Mucosa of rectum (tissue), 2 donors: ENCODE data around the gene IRS2.

Source experiments
- H3K27ac ChIP-seq, 2 donors: one replicate each; pipeline ENCODE4 v1.7.0; 2013; ENCODE audit warnings: inconsistent platforms in 2 of 2, low read depth in 2 of 2, low read length in 2 of 2
- H3K27me3 ChIP-seq, 2 donors: one replicate each; pipeline ENCODE4 v1.7.0; 2013; ENCODE audit warnings: low read length in 2 of 2; ENCODE audit not compliant: control insufficient read depth in 2 of 2, insufficient read depth in 2 of 2
- H3K36me3 ChIP-seq, 2 donors: one replicate each; pipeline ENCODE4 v1.7.0; 2013; ENCODE audit warnings: low read length in 2 of 2; ENCODE audit not compliant: control insufficient read depth in 2 of 2, insufficient read depth in 2 of 2
- H3K4me1 ChIP-seq, 2 donors: one replicate each; pipeline ENCODE4 v1.7.0; 2013; ENCODE audit warnings: low read length in 2 of 2, mild to moderate bottlenecking in 1 of 2; ENCODE audit not compliant: control insufficient read depth in 2 of 2, insufficient read depth in 2 of 2
- H3K4me3 ChIP-seq, 2 donors: one replicate each; pipeline ENCODE4 v1.7.0; 2013; ENCODE audit warnings: low read length in 2 of 2
- H3K9ac ChIP-seq, 2 donors: one replicate each; pipeline ENCODE4 v1.7.0; 2013; ENCODE audit warnings: low read length in 2 of 2, low read depth in 1 of 2, mild to moderate bottlenecking in 1 of 2
- H3K9me3 ChIP-seq, 2 donors: one replicate each; pipeline ENCODE4 v1.7.0; 2013; ENCODE audit warnings: low read length in 2 of 2; ENCODE audit not compliant: control insufficient read depth in 2 of 2
- donor health status: healthy.
- donor health status: Normal muscosa, but diverticular disease.

The IRS2 gene

GRCh38 chr13:109781384-109782065, 4.9 kb downstream of the IRS2 start:
- H3K4me1 ChIP-seq: peaks cover 6 to 14% of the 10 kb centered on the region in 2 donors
- H3K27me3 ChIP-seq: no peaks in the 10 kb centered on the region
- no peak overlapping the region for H3K9ac ChIP-seq
- H3K4me3 ChIP-seq: peak overlapping the region; percentile 20 to 71
- H3K9me3 ChIP-seq: no peaks in the 10 kb centered on the region
- no peak overlapping the region for H3K27ac ChIP-seq
- peaks cover 2 to 6% of the 10 kb centered on the region in 2 donors for H3K36me3 ChIP-seq

- Histone ChIP-seq H3K4me3 (peak overlapping the region; percentile 20 to 71), H3K4me1 (peaks cover 6 to 14% of the 10 kb centered on the region in 2 donors), H3K27ac (no peak overlapping the region), H3K27me3 (no peaks in the 10 kb centered on the region), H3K9me3 (no peaks in the 10 kb centered on the region), H3K9ac (no peak overlapping the region), H3K36me3 (peaks cover 2 to 6% of the 10 kb centered on the region in 2 donors)
Observed at GRCh38 chr13:109780845-109781383, 5.5 kb downstream of the IRS2 start.

GRCh38 chr13:109779876-109780510, 6.4 kb downstream of the IRS2 start:
- H3K9ac ChIP-seq: no peak overlapping the region
- peak overlapping the region in 1 of 2 donors; percentile 71 for H3K4me3 ChIP-seq
- H3K4me1 ChIP-seq: peaks cover 4 to 12% of the 10 kb centered on the region in 2 donors
- H3K36me3 ChIP-seq: peaks cover 2 to 6% of the 10 kb centered on the region in 2 donors
- H3K9me3 ChIP-seq: no peaks in the 10 kb centered on the region
- no peaks in the 10 kb centered on the region for H3K27me3 ChIP-seq
- no peak overlapping the region for H3K27ac ChIP-seq

GRCh38 chr13:109779074-109779473, 7.3 kb downstream of the IRS2 start:
- Histone ChIP-seq H3K27me3 (no peaks in the 10 kb centered on the region), H3K27ac (no peak overlapping the region), H3K9me3 (no peaks in the 10 kb centered on the region), H3K36me3 (peaks cover 2 to 5% of the 10 kb centered on the region in 2 donors), H3K9ac (no peak overlapping the region), H3K4me1 (peaks cover 4 to 12% of the 10 kb centered on the region in 2 donors), H3K4me3 (no peak overlapping the region)

- peaks cover 0 to 3% of the 10 kb centered on the region in 2 donors for H3K36me3 ChIP-seq
- peak overlapping the region in 1 of 2 donors; percentile 16 for H3K4me3 ChIP-seq
- H3K9ac ChIP-seq: no peak overlapping the region
- H3K9me3 ChIP-seq: no peaks in the 10 kb centered on the region
- no peak overlapping the region for H3K27ac ChIP-seq
- H3K27me3 ChIP-seq: no peaks in the 10 kb centered on the region
- H3K4me1 ChIP-seq: peaks cover 4 to 12% of the 10 kb centered on the region in 2 donors
Observed at GRCh38 chr13:109778102-109778542, 8.3 kb downstream of the IRS2 start.

- no peak overlapping the region for H3K9ac ChIP-seq
- H3K36me3 ChIP-seq: peaks cover 0 to 4% of the 10 kb centered on the region in 2 donors
- H3K9me3 ChIP-seq: no peaks in the 10 kb centered on the region
- H3K27ac ChIP-seq: no peak overlapping the region
- no peaks in the 10 kb centered on the region for H3K27me3 ChIP-seq
- peaks cover 4 to 12% of the 10 kb centered on the region in 2 donors for H3K4me1 ChIP-seq
- H3K4me3 ChIP-seq: no peak overlapping the region
Observed at GRCh38 chr13:109776575-109776974, 9.8 kb downstream of the IRS2 start.

- Histone ChIP-seq H3K4me1 (peaks cover 0 to 9% of the 10 kb centered on the region in 2 donors), H3K36me3 (peaks cover 6 to 9% of the 10 kb centered on the region in 2 donors), H3K27me3 (no peaks in the 10 kb centered on the region), H3K9me3 (no peaks in the 10 kb centered on the region), H3K27ac (no peak overlapping the region), H3K4me3 (no peak overlapping the region), H3K9ac (no peak overlapping the region)
Observed at GRCh38 chr13:109773786-109774185, 12.6 kb downstream of the IRS2 start.

- Histone ChIP-seq H3K4me1 (peaks cover 0 to 5% of the 10 kb centered on the region in 2 donors), H3K9me3 (no peaks in the 10 kb centered on the region), H3K9ac (no peak overlapping the region), H3K4me3 (no peak overlapping the region), H3K27me3 (no peaks in the 10 kb centered on the region), H3K36me3 (peaks cover 6 to 9% of the 10 kb centered on the region in 2 donors), H3K27ac (no peak overlapping the region)
Observed at GRCh38 chr13:109773276-109773675, 13.1 kb downstream of the IRS2 start.

- Histone ChIP-seq H3K27ac (no peak overlapping the region), H3K4me3 (no peak overlapping the region), H3K4me1 (no peaks in the 10 kb centered on the region), H3K9ac (no peak overlapping the region), H3K36me3 (peaks cover 6 to 9% of the 10 kb centered on the region in 2 donors), H3K27me3 (no peaks in the 10 kb centered on the region), H3K9me3 (no peaks in the 10 kb centered on the region)
Observed at GRCh38 chr13:109771926-109772325, 14.5 kb downstream of the IRS2 start.

- no peaks in the 10 kb centered on the region for H3K4me1 ChIP-seq
Observed at GRCh38 chr13:109770436-109770835, 15.9 kb downstream of the IRS2 start.

More at GRCh38 chr13:109770436-109770835, 15.9 kb downstream of the IRS2 start:
- Histone ChIP-seq H3K4me3 (no peak overlapping the region), H3K36me3 (peaks cover 6 to 9% of the 10 kb centered on the region in 2 donors), H3K27ac (no peak overlapping the region), H3K27me3 (no peaks in the 10 kb centered on the region), H3K9ac (no peak overlapping the region), H3K9me3 (no peaks in the 10 kb centered on the region)
